Embryonic facial prominence (tissue), 1 donor: ENCODE data around the gene COL6A6.

Experiments
- DNase-seq: peaks from one replicate; pipeline ENCODE4 v3.0.0-alpha.2; 2016; ENCODE audit errors: extremely low spot score

The COL6A6 gene

DNA sequence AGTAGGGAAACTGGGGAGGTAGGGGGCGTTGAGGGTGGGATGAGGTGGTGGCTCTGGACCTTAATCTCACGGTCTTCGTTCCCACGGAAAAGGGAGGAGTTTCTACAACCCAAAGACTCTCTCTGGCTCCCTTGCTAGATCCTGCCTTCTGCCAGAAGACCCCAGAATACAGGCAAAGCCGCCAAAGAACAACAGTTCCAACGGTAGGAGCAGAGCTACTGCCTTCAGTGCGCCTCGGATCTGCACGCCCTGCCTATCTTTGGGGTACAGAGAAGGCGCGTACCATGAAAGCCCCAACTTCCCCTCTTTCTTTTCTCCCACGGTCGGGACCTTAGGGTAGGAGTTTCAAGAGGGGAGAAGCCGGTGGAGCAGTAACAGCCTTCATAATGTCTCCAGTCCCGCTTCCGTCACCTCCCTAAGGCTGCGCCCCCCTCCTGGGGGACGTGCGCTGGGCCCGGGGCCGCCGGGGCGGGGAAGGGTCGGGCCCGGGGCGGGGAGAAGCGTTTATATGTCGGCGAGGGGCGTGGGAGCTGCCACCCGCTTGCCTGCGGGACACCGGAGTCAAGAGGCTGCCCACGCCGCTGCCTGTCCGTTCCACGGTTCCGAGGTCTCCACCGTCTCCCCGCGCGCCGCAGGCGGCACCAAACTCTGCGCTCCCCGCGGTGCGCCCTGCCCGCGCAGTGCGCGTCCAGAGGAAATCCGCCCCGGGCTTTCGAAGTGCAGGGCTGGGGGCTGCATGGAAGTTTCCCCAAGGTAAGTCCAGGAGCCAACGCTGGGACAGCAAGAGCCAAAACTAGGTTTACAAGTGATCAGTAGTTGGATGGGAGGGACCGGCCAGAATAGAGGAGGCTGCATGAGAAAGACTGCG, at the start of gene COL6A6:
TSS of gene COL6A6 (plus strand) at position 533 of the 868 bp plus-strand sequence. CDS start 43,188 bp downstream, outside the sequence.
- DNase-seq, result no peak

DNA sequence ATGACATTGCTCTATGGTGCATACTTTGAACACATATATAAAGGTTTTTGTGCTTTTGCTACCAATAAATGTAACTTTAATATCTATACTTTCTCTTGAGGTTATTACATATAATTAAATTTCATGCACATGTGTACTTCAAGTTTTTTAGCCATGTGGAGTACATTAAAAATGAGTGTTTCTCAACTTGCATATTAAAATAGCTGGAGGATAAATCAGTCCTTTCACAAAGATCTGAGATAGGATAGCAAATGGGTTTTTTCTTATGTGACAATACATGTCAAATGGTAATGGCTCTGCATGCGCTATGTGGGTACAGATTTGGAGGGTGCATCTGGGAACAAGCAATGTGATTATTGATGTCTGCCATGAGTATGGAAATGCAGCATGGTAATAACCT, 48.7 kb upstream of the COL6A6 start:
- DNase-seq, result no peak

DNA sequence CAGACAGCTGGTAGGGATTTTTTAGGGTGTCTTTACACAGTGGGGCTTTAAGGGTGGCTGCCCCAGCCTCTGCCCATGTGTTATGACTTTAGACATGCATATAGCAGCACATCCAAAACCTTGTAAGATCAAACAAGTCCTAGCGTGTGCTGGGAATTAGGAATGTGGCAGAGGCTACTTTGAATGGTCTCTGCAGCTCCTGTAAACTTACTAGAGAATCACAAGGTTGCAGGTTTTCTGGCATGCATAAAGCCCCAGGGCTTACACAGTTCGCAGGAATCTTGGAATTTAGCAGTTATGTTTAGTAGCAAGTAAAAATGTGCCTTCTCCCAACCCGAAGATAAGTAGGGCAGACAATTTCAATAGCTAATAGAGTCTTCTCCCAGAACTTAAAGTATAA, 46.9 kb upstream of the COL6A6 start:
- DNase-seq, result no peak

- no peak for DNase-seq
These were observed 43.6 kb upstream of the COL6A6 start for GRCh38 chr3:130473416-130473815.

GRCh38 chr3:130480736-130481135, 36.2 kb upstream of the COL6A6 start:
- DNase-seq, result no peak

GRCh38 chr3:130488288-130488687, 28.7 kb upstream of the COL6A6 start:
- DNase-seq, result no peak

DNA sequence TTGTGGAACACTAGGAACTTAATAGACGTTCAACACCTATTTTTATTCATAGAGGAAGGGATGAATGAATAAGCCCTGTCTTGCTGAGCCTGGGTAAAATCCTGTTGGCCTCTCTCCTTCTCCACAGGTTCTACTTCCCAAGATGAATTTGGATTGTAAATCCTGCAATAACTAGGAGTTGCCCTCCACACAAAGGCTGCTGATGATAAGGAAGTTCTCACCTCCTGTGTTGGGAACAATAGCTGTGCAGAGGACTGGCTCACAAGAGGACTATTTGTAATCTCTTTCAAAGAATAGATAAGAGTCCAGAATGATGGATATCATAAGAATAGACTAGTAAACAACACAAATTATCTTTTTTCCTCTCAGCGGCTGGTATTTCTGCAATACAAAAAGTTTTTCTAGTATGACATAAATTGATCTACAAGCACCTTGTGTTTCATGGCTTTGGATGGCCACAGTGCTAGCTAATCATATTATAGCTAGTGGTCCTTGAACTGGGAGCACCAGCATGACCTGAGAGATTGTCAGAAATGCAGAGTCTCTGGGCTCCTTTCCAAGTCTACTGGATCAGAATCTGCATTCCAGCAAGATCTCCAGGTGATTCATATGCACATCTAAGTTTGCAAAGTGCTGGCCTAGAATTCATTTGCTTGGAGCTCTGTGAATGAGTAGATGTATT, 28.1 kb upstream of the COL6A6 start:
- DNase-seq, result no peak

- DNase-seq, result no peak
These were observed 26.7 kb upstream of the COL6A6 start for GRCh38 chr3:130490241-130490640.

DNA sequence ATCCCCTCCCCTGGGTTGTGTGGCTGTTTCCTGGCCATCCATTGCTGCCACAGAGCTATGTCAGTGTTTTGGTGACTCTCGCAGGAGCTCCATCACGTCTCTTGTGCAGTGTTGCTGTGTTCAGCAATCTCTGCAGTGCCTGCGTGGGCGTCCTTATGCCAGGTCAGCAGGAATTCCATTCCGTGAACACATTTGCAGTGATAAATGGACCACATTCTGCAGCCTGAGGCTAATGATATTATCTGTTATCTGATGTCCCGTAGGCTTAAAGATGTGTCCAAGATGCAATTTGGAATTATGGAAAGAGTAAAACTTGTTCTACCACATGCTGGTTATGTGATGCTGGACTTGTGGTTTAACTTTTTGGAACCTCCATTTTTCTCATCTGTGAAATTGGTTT, 25.5 kb upstream of the COL6A6 start:
- no peak for DNase-seq

GRCh38 chr3:130504701-130505100, 12.3 kb upstream of the COL6A6 start:
- DNase-seq, result no peak

DNA sequence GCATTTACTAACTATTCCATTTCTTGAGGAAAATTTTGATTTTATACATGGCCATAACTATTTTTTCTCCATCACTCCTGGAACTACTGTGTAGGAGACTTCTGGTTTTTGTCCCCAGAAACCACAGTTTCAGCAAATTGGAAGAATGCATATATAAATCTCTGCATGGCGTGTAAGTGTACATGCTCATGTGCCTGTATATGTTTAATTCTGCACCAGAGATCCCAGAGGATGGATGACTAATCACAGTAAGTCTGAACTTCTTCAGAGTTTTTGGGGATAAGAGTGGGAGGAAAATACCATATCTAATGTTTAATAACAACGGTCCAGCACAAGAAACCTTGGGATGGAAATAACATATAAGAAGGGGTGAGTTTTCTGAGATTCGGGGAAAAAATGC, 10.9 kb upstream of the COL6A6 start:
- no peak for DNase-seq

DNA sequence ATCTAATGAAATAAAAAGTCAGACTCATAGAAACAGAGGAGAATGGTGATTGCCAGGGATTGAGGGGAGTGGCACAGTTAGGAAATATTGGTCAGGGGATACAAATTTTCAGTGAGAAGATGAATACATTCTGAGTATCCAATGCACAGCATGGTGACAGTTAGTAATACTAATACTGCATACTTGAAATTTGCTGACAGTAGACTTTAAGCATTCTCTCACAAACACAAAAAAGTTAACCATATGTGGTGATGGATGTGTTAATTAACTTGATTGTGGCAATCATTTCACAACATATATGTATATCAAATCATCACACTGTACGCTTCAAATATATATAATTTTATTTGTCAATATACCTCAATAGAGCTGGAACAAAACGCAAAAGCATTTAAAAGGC, 9.2 kb upstream of the COL6A6 start:
- no peak for DNase-seq

GRCh38 chr3:130509008-130509407, 8.0 kb upstream of the COL6A6 start:
- no peak for DNase-seq

- DNase-seq, result no peak
These were observed 2.3 kb upstream of the COL6A6 start for GRCh38 chr3:130514681-130515080.

DNA sequence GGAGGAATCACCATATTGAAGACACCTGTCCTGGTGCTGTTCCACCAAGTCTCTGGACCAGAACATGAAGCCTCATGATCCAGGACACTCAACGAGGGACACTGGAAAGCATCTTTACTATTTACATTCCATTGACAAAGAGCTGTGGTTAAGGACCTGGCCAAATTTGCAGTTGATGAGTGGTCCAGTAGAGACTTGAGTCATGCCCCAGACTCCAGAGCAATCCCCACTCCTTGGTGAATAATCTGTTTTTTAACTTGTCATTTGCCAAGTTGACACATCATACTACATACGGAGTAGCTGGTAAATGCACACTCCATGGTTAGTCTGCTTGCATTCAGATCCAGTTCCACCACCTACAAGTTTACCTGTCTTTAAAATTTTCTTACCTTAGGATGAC, 1.2 kb upstream of the COL6A6 start:
- DNase-seq, result no peak

DNA sequence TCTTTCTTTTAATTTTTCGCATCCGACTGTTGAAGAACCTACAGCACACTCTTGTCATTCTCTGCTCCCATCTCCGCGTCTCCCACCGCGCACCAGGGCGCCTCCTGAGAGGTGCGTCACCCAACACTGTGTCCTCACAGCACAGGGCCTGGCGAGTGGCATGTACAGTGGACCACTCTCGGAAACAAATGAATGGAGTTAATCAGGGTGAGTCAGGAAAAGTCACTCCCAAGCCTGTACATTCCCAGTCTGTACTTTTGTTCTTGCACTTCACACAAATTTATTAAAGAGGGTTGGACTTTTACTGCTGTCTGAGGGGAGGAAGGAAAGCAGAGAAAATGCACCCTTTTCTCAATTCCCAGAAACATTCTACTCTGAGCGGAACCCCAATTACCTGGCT, 625 bp downstream of the COL6A6 start:
- no peak for DNase-seq

DNA sequence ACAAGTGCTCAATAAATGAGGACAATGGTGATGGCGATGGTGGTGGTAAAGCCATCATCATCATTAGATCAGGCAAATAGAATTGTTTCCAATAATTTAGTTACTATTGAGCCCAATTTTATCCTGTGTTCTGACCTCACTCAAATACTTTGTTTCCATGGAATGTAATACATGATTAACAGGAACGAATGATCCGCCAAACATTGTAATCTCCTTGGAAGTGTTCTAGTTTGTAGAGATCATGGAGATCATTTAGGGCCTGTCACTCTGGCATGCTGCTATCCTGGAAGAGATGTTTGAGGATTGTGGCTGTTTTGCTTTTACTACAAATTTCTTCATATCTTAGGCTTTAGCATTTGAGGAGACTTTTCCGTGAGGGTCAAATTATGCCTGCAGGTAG, 2.8 kb downstream of the COL6A6 start:
- DNase-seq, result no peak

- no peak for DNase-seq
These were observed 5.4 kb downstream of the COL6A6 start for GRCh38 chr3:130522399-130522798.

DNA sequence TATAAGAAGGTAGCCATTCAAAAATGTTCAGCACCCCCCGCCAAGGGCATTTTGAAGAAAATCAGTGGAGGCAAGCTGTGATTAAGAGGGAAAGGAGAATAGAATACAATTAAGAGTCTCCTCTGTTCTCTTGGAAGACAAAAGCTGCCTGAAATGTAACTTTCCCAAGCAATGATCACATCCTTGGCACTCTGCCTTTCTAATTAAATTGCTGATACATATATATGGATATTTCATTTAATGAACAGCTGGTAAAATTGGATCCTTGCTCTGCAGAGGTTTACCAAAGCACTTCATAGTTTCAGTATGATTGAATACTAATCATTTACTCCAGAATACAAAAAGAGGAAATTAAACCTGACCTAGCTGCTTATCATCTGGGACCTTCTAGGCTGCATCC, 10.4 kb downstream of the COL6A6 start:
- DNase-seq, result no peak

GRCh38 chr3:130528120-130528519, 11.1 kb downstream of the COL6A6 start:
- DNase-seq, result no peak

- DNase-seq, result no peak
These were observed 12.7 kb downstream of the COL6A6 start for GRCh38 chr3:130529486-130530215.

GRCh38 chr3:130533247-130533646, 16.3 kb downstream of the COL6A6 start:
- no peak for DNase-seq
